Testis (tissue), 3 donors: ENCODE measurements around the gene EFEMP1. TPM values are rescaled to one million over a fixed set of nuclear protein-coding genes. Genes with fewer than 3 reads are reported as not detected.
A peak's percentile ranks its signal among the peaks of the same experiment; 100 is the strongest.

ENCODE experiments used
- DNase-seq: peaks from one replicate; pipeline ENCODE4 v3.0.0-alpha.2; 2019
- H3K27ac ChIP-seq, 2 donors: fragments of 200-600 bp; sonication (generic); one replicate each; pipeline ENCODE4 v1.5.1; 2019
- H3K27me3 ChIP-seq: fragments of 200-600 bp; sonication (generic); one replicate; pipeline ENCODE4 v1.5.1; 2019
- H3K36me3 ChIP-seq: fragments of 200-600 bp; sonication (generic); one replicate; pipeline ENCODE4 v1.5.1; 2017; ENCODE audit warnings: low read depth; ENCODE audit errors: missing control alignments
- H3K4me1 ChIP-seq: fragments of 200-600 bp; sonication (generic); one replicate; pipeline ENCODE4 v1.5.1; 2019
- H3K4me3 ChIP-seq, 2 donors: fragments of 200-600 bp; sonication (generic); one replicate each; pipeline ENCODE4 v1.5.1; 2017 to 2019
- H3K9me3 ChIP-seq: fragments of 200-600 bp; sonication (generic); one replicate; pipeline ENCODE4 v1.5.1; 2017
- POLR2A ChIP-seq: fragments of 450-650 bp; IDR thresholded peaks from one replicate; pipeline ENCODE4 v1.6.1; 2017; ENCODE audit warnings: antibody characterized with exemption, mild to moderate bottlenecking, moderate library complexity
- WGBS, 2 donors: methylation state at CpG; one replicate each; pipeline ENCODE4 v1.1.5; 2018; 5-methylcytosine and 5-hydroxymethylcytosine counted together
- intact Hi-C: fragments of 100-400 bp; cut with DNase I; formaldehyde crosslinking; loops from one replicate; pipeline ENCODE4 v1.15.1; 2023; ENCODE audit warnings: low total_unique reads
- polyA plus RNA-seq: library from polyadenylated mRNA; stranded (reverse); fragments of 350-450 nt; fragmentation: Illumina TruSeq; extraction: RNeasy Lipid Tissue Mini Kit (QIAGEN cat#74804); gene quantifications from one replicate; pipeline ENCODE4 v1.2.3, GENCODE V29; 2014; ENCODE audit warnings: low read depth, low replicate concordance; ENCODE audit not compliant: insufficient read depth
- total RNA-seq, 2 donors: library from RNA; depleted of rRNA; stranded (reverse); fragments of >200 nt; gene quantifications; one replicate each; pipeline ENCODE4 v1.2.3, GENCODE V29; 2016
- TF ChIP-seq, protein P1 (sequence below), 3 experiments: fragments of 450-650 bp in 2 of 3; fragments of 200-600 bp in 1 of 3; sonication (generic) in 1 of 3; IDR thresholded peaks; one replicate each; pipeline ENCODE4 v1.5.1; 2016 to 2019; ENCODE audit warnings: antibody characterized with exemption in 3 of 3, mild to moderate bottlenecking in 2 of 3, moderate library complexity in 1 of 3

EFEMP1 gene
- total and polyA plus RNA-seq, 3 donors from 2014 or later, result 2.4 to 74.0 (median 8.6) TPM

DNA sequence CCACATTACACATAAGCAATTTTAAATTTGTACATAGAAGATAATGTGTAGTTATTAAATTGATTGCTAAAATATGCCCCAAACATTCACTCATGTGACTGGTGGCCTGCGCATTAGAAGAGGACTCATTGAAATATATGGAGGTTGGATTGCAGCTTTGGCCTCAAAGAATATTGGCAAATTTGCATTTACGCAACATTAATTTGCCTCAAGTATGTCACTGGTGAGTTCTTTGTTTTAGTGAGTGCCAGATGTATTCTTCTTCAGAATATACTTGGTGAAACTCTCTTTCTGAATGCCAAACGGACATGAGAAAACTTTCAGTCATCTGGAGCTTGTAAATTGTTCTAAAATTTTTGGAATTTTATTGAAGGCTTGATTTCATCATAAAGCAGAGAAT, 5.9 kb upstream of the EFEMP1 start:
- Histone ChIP-seq H3K4me3 (no peak overlapping the region), H3K9me3 (no peaks in the 10 kb centered on the region), H3K27me3 (no peaks in the 10 kb centered on the region), H3K36me3 (no peaks in the 10 kb centered on the region), H3K4me1 (no peaks in the 10 kb centered on the region), H3K27ac (no peak overlapping the region)
- no peak for DNase-seq
- no peak for TF ChIP-seq POLR2A
- TF ChIP-seq, protein P1, sequence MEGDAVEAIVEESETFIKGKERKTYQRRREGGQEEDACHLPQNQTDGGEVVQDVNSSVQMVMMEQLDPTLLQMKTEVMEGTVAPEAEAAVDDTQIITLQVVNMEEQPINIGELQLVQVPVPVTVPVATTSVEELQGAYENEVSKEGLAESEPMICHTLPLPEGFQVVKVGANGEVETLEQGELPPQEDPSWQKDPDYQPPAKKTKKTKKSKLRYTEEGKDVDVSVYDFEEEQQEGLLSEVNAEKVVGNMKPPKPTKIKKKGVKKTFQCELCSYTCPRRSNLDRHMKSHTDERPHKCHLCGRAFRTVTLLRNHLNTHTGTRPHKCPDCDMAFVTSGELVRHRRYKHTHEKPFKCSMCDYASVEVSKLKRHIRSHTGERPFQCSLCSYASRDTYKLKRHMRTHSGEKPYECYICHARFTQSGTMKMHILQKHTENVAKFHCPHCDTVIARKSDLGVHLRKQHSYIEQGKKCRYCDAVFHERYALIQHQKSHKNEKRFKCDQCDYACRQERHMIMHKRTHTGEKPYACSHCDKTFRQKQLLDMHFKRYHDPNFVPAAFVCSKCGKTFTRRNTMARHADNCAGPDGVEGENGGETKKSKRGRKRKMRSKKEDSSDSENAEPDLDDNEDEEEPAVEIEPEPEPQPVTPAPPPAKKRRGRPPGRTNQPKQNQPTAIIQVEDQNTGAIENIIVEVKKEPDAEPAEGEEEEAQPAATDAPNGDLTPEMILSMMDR (IDR thresholded peaks at IDR 0.05), result no peak
- intact Hi-C loops, result no loop called here
- 92 to 93% methylated on average over 3 of the region's 3 CpGs for WGBS, 2 donors

DNA sequence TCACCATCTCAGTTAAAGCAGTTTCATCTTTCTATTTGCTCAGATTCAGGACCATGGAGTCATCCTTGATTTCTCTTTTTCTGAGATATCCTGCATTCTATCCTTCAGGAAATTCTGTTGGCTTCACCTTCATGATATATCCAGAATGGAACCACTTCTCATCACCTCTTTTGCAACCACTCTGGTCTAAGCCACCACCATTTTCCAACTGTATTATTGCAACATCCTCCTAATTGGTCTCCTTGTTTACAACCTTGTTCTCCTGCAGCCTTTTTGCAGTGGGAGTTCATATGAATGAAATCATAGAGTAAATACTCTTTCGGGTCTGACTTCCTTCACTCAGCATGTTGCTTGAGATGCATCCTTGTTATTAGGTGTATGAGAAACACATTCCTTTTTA, 3.4 kb upstream of the EFEMP1 start:
- DNase-seq, result no peak
- no peaks in the 10 kb centered on the region for H3K4me1 ChIP-seq
- 82 to 85% methylated on average over 1 of the region's 1 CpG for WGBS, 2 donors
- TF ChIP-seq, protein P1 (IDR thresholded peaks at IDR 0.05), result no peak
- TF ChIP-seq POLR2A, result no peak
- H3K27me3 ChIP-seq, result no peaks in the 10 kb centered on the region
- no peak overlapping the region for H3K27ac ChIP-seq
- no peaks in the 10 kb centered on the region for H3K36me3 ChIP-seq
- H3K4me3 ChIP-seq, result no peak overlapping the region
- no peaks in the 10 kb centered on the region for H3K9me3 ChIP-seq
- intact Hi-C loops, result no loop called here

DNA sequence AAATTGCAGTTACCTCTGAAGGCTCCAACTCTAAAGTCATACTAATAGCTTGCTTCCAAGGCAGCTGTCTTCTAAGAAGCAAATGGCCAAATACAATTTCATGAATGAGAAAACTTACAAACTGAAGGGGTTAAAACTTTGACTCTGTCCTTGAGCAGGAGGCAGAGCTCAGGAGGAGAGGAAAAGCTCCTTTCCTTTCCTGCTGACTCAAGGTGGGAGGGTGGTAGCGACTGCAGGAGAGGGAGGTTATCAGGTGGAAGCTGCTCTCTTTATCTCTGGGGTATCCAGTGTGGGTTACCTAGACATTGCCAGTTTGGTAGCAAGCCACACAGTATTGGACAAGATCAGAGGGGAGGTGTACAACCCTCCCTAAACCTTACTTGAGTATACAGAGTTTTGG, 2.7 kb upstream of the EFEMP1 start:
- intact Hi-C loops, result no loop called here
- H3K36me3 ChIP-seq, result no peaks in the 10 kb centered on the region
- H3K9me3 ChIP-seq, result no peaks in the 10 kb centered on the region
- no peak overlapping the region for H3K27ac ChIP-seq
- 15 to 37% methylated on average over 1 of the region's 1 CpG for WGBS, 2 donors
- DNase-seq, result no peak
- no peaks in the 10 kb centered on the region for H3K27me3 ChIP-seq
- H3K4me1 ChIP-seq, result no peaks in the 10 kb centered on the region
- no peak overlapping the region for H3K4me3 ChIP-seq
- TF ChIP-seq, protein P1 (IDR thresholded peaks at IDR 0.05), result no peak
- no peak for TF ChIP-seq POLR2A

DNA sequence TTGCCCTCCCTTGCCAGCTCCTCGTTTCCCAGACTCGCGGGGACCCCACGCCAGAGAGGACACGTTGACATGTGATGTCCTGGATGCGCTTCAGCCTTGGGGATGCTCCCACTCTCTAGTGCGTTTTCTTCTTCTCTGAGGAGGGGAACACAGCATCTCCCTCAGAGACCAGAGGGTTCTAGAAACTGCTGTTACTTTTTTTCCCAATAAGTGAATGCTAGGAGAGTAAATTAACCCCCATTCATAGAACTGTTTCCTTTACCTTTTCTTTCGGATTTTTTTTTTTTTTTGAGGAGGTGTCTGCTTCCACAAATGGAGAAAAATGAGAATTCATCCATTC, 370 bp upstream of the EFEMP1 start:
- WGBS, 2 donors, result 2% methylated on average over 8 of the region's 8 CpGs
- Histone ChIP-seq H3K27me3 (no peaks in the 10 kb centered on the region), H3K4me1 (no peaks in the 10 kb centered on the region), H3K36me3 (no peaks in the 10 kb centered on the region), H3K27ac (no peak overlapping the region), H3K4me3 (peak overlapping the region; percentile 40 to 60), H3K9me3 (no peaks in the 10 kb centered on the region)
- no peak for DNase-seq
- TF ChIP-seq, protein P1 (IDR thresholded peaks at IDR 0.05), result no peak
- no peak for TF ChIP-seq POLR2A
- intact Hi-C loops, result no loop called here

DNA sequence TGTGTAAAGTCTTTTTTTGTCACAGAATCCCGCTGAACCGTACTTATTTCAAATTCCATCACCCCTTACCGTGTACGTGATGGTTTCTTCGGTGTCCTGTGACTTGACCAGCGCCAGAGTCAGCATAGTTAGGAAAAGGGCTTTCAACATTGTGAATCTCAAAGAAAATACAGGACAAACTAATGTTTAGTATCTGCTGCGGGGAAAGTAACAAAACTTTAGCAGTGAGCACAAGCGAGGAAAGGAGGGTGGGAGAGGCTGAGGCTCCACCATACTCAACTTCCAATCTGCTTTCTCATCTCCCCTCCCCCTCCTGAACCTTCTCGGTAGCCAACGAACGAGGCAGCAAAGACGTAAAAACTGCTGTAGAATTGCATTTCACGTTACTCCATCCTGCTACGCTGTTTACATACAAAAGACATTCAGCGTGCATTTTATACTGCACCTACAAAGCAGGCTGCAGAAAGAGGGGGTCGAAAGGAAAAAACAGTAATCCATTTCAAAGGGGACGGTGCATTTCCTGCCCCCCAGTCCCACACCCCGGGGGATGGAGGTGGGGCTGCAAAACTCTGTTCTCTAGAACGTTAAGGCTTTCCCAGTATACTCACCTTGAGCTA, 1.2 kb downstream of the EFEMP1 start:
- Histone ChIP-seq H3K9me3 (no peaks in the 10 kb centered on the region), H3K27ac (no peak overlapping the region), H3K4me1 (no peaks in the 10 kb centered on the region), H3K27me3 (no peaks in the 10 kb centered on the region), H3K36me3 (no peaks in the 10 kb centered on the region), H3K4me3 (peak overlapping the region; percentile 40 to 60)
- DNase-seq, result no peak
- intact Hi-C loops, result no loop called here
- TF ChIP-seq, protein P1 (IDR thresholded peaks at IDR 0.05), result no peak
- no peak for TF ChIP-seq POLR2A
- 10 to 17% methylated on average over 19 of the region's 19 CpGs for WGBS, 2 donors
